GM19468 (cell line): ENCODE measurements around the gene SLC9C2.
"Not testable (repeated sequence)": the region's sequence is repeated elsewhere in the genome, so short reads cannot be mapped to it uniquely, and the experiment has no call there.

ENCODE experiments used
- ATAC-seq: cut with Tn5 transposase; IDR thresholded peaks from one replicate; pipeline ENCODE4 v1.9.1; 2021; ENCODE audit warnings: mild to moderate bottlenecking, moderate library complexity, moderate number of reproducible peaks; ENCODE audit not compliant: unreplicated experiment; ENCODE audit errors: extremely low read depth

The SLC9C2 gene

GRCh38 chr1:173590557-173590956, 12.3 kb downstream of the SLC9C2 start:
- no peak for ATAC-seq

- ATAC-seq: no peak
Measured at GRCh38 chr1:173581383-173582079, 21.3 kb downstream of the SLC9C2 start.

- ATAC-seq: no peak
Measured at GRCh38 chr1:173580658-173581057, 22.2 kb downstream of the SLC9C2 start.

GRCh38 chr1:173580071-173580470, 22.8 kb downstream of the SLC9C2 start:
- ATAC-seq: no peak

GRCh38 chr1:173573596-173573995, 29.3 kb downstream of the SLC9C2 start:
- no peak for ATAC-seq

- ATAC-seq: no peak
Measured at GRCh38 chr1:173572201-173572873, 30.5 kb downstream of the SLC9C2 start.

- no peak for ATAC-seq
Measured at GRCh38 chr1:173570370-173571007, 32.4 kb downstream of the SLC9C2 start.

- ATAC-seq: no peak
Measured at GRCh38 chr1:173568483-173568882, 34.4 kb downstream of the SLC9C2 start.

GRCh38 chr1:173563846-173564245, 39.0 kb downstream of the SLC9C2 start:
- ATAC-seq: not testable (repeated sequence)

GRCh38 chr1:173562813-173563212, 40.1 kb downstream of the SLC9C2 start:
- no peak for ATAC-seq

- ATAC-seq: no peak
Measured at GRCh38 chr1:173561263-173561662, 41.6 kb downstream of the SLC9C2 start.

GRCh38 chr1:173560285-173560880, 42.5 kb downstream of the SLC9C2 start:
- no peak for ATAC-seq

GRCh38 chr1:173555651-173556305, 47.1 kb downstream of the SLC9C2 start:
- no peak for ATAC-seq

- ATAC-seq: no peak
Measured at GRCh38 chr1:173554541-173555250, 48.2 kb downstream of the SLC9C2 start.

- ATAC-seq: no peak
Measured at GRCh38 chr1:173554089-173554488, 48.8 kb downstream of the SLC9C2 start.

- ATAC-seq: no peak
Measured at GRCh38 chr1:173553312-173553711, 49.6 kb downstream of the SLC9C2 start.

GRCh38 chr1:173551699-173552098, 51.2 kb downstream of the SLC9C2 start:
- ATAC-seq: no peak

GRCh38 chr1:173549813-173550212, 53.1 kb downstream of the SLC9C2 start:
- no peak for ATAC-seq

GRCh38 chr1:173545688-173546087, 57.2 kb downstream of the SLC9C2 start:
- ATAC-seq: no peak

- ATAC-seq: no peak
Measured at GRCh38 chr1:173536223-173536622, 66.6 kb downstream of the SLC9C2 start.
